ENCODE data around the gene RHBDF2.
A peak's percentile ranks its signal among the peaks of the same experiment; 100 is the strongest.
"Not testable (repeated sequence)": the region's sequence is repeated elsewhere in the genome, so short reads cannot be mapped to it uniquely, and the experiment has no call there.

The RHBDF2 gene

GRCh38 chr17:76511668-76512365, 10.6 kb upstream of the RHBDF2 start:
- no peak overlapping the region for H3K4me3 ChIP-seq (ENCODE audit: low read depth, low read length)
- TF ChIP-seq, protein P1, sequence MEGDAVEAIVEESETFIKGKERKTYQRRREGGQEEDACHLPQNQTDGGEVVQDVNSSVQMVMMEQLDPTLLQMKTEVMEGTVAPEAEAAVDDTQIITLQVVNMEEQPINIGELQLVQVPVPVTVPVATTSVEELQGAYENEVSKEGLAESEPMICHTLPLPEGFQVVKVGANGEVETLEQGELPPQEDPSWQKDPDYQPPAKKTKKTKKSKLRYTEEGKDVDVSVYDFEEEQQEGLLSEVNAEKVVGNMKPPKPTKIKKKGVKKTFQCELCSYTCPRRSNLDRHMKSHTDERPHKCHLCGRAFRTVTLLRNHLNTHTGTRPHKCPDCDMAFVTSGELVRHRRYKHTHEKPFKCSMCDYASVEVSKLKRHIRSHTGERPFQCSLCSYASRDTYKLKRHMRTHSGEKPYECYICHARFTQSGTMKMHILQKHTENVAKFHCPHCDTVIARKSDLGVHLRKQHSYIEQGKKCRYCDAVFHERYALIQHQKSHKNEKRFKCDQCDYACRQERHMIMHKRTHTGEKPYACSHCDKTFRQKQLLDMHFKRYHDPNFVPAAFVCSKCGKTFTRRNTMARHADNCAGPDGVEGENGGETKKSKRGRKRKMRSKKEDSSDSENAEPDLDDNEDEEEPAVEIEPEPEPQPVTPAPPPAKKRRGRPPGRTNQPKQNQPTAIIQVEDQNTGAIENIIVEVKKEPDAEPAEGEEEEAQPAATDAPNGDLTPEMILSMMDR (IDR thresholded peaks at IDR 0.05; ENCODE audit: borderline replicate concordance, insufficient read depth, low read depth, low read length), result no peak

- TF ChIP-seq, protein P1 (IDR thresholded peaks at IDR 0.05; ENCODE audit: borderline replicate concordance, insufficient read depth, low read depth, low read length), result no peak
- H3K4me3 ChIP-seq (ENCODE audit: low read depth, low read length), result no peak overlapping the region
Observed at GRCh38 chr17:76510831-76511244, 9.6 kb upstream of the RHBDF2 start.

- H3K4me3 ChIP-seq (ENCODE audit: low read depth, low read length), result not testable (repeated sequence)
Observed at GRCh38 chr17:76508472-76509063, 7.3 kb upstream of the RHBDF2 start.

DNA sequence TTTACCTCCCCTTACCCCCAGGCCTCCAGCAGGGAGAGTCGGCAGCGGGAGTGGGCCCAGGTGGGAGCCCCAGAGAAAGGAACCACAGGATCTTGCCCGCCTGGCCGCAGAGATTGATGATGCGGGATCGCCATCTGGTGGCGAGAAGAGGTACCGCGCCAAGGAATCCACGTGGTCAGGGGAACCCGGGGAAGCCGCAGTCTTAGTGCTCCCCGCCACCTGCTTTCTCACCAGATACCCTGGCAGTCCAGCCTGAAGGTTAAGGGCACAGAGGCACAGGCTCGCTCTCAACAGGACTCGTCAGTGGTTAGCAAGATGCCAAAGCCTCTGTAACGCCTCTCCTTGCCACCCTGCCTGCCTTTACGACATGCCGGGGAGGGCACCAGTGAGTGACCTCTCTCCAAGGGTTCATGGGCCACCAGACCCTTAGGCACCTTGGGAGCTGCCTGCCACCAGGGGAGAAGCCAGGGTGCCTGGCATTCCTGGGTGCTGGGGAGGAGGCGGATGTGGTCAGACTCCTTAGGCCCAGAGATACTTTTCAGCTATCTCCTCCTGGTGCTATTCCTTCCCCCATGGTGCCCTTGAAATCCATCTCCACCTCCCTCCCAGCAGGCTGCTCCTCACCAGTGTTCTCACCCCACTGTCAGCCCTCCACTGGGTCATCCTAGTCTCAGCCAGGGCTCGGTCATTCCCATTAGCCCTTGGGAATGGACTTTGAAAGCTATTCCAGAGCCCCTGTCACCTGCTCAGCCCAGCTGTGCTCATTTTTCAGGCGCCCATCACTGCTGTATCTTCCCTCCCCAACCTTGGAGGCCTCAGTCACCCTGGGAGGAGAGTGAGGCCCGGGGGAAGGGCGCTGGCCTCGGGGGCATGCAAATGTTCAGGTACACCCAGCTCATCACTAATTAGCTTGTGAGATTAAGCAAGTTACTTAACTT, 5.5 kb upstream of the RHBDF2 start:
- TF ChIP-seq, protein P1 (IDR thresholded peaks at IDR 0.05; ENCODE audit: borderline replicate concordance, insufficient read depth, low read depth, low read length), result peak; percentile 81
- H3K4me3 ChIP-seq (ENCODE audit: low read depth, low read length), result no peak overlapping the region

DNA sequence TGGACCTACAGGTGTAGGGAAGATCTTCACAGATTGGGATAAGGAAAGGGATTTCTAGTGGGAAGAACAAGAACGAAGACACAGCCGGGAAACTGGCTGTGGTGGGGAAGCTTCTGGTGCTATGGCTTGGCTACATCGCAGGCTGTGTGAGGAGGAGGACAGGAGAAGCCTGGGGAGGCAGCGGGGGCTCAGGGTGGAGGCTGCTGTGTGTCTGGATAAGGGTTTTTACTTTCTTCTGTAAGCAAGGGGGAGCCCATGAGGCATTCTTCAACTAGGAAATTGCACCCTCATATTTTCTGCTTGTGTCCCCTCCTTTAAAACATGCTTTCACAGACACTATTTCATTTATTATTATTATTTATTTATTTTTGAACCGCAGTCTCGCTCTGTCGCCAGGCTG, 2.9 kb upstream of the RHBDF2 start:
- H3K4me3 ChIP-seq (ENCODE audit: low read depth, low read length), result no peak overlapping the region
- TF ChIP-seq, protein P1 (IDR thresholded peaks at IDR 0.05; ENCODE audit: borderline replicate concordance, insufficient read depth, low read depth, low read length), result no peak

GRCh38 chr17:76502341-76503211, 1.4 kb upstream of the RHBDF2 start:
- TF ChIP-seq, protein P1 (IDR thresholded peaks at IDR 0.05; ENCODE audit: borderline replicate concordance, insufficient read depth, low read depth, low read length), result no peak
- H3K4me3 ChIP-seq (ENCODE audit: low read depth, low read length), result no peak overlapping the region

Data from GM12875 (cell line).